C4-2B (cell line): ENCODE results near the gene PAIP2.

ENCODE experiments used
- CTCF ChIP-seq: fragments of 450-650 bp; conservative IDR thresholded peaks from 2 replicates; pipeline ENCODE4 v1.5.1; 2017; ENCODE audit warnings: mild to moderate bottlenecking
- ZFX ChIP-seq: fragments of 450-650 bp; IDR thresholded peaks from 2 replicates; pipeline ENCODE4 v1.6.1; 2017

DNA sequence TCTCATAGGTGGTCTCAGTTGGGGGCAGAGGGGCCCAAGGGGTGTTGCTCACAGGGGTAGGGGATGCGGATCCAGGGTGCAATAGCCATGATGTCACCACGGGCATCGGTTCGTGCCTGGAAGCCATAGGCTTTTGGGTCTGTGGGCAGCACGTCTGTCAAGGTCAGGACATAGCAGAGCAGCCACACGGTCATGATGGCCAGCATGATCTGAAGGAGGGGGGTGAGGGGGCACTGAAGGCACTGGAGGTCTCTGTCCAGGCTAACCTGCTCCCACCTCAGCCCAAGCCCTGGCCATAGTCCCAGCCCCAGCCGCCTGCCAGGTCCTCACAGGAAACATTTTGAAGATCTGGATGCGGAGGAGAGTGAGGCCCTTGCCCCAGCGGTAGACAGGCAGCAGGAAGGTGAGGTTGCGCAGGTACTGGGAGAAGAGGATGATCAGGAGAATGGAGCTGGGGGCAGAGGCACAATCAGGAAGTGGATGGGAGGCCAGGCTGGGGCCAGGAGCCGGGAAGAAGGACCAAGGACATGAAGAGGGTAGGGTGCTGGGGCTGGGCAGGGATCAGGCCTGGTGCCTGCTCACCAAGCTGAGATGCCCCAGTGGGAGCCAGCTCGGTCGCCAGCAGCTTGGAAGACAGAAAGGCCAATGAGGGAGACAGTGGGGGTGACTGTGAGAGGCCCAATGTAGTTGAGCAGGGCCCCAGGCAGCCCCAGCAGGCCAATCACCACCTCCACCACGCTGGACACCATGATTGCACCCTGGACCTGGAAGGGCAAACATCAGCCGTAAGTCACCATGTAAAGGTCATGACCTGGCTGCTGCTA, 38.2 kb downstream of the PAIP2 start:
- no peak for TF ChIP-seq CTCF
- TF ChIP-seq ZFX, result no peak
